Measurements from ENCODE around the gene PBX1. TPM values are rescaled to one million over a fixed set of nuclear protein-coding genes. Genes with fewer than 3 reads are reported as not detected.

PBX1 gene
- total and polyA plus RNA-seq, 2 experiments from 2014 or later = 40.0 to 104 TPM

DNA sequence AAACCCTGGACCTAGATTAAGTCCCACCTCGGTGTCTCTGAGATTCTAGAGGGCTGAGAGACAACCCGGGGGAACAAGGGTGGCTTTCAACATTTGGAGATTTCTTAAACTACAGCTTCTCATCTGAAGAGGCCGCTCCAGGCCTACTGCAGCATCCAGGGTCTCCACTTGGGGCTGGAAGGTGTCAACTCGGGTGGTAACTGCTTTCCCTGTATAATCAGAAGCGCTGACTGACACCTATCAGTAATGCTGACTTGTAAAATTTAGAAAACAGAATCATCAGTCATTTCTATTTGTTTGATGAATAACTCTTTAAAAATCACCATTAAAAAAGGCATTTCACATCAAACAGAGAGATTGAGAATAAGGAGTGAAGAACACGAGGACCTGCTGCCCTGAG is 226.0 kb downstream of the PBX1 start:
- Mint-ChIP-seq H3K4me1 (peaks cover 71% of the 10 kb centered on the region), H3K27ac (no peak overlapping the region), H3K36me3 (ENCODE audit: low read depth) (0 out of 3 replicates have a peak, but pooled peaks cover 5% of the 10 kb centered on the region), H3K4me3 (no peak overlapping the region), H3K27me3 (ENCODE audit: insufficient read depth, low read depth, poor library complexity) (peaks cover 10% of the 10 kb centered on the region), H3K9me3 (no peaks in the 10 kb centered on the region)
- Histone ChIP-seq H3F3A (replicated peaks; ENCODE audit: low read depth) (no peaks in the 10 kb centered on the region), H3K9me2 (ENCODE audit: insufficient read depth) (no peaks in the 10 kb centered on the region; the same call in 1 of the 2 replicates), H3K4me2 (no peak overlapping the region), H3K27me3 (ENCODE audit: insufficient read depth) (no peaks in the 10 kb centered on the region), H3K79me2 (replicated peaks; ENCODE audit: insufficient read depth) (peaks cover 76% of the 10 kb centered on the region), H3K4me1 (ENCODE audit: insufficient read depth) (peaks cover 38% of the 10 kb centered on the region), H3K36me3 (ENCODE audit: insufficient read depth) (no peaks in the 10 kb centered on the region), H3K4me3 (no peak overlapping the region), H3K27ac (ENCODE audit: low read depth) (no peak overlapping the region), H4K20me1 (replicated peaks; ENCODE audit: insufficient read depth) (no peaks in the 10 kb centered on the region), H2AFZ (no peak overlapping the region)
- no peak for DNase-seq (ENCODE audit: low spot score)
- ATAC-seq = no peak
- TF ChIP-seq CREB1 (CRISPR knock-in tag; IDR thresholded peaks at IDR 0.05; ENCODE audit: low read depth) = no peak
- no peak for TF ChIP-seq STAT1 (IDR thresholded peaks at IDR 0.05; ENCODE audit: unreplicated experiment)
- TF ChIP-seq POLR2AphosphoS5 (IDR thresholded peaks at IDR 0.05; ENCODE audit: low read depth) = no peak
- TF ChIP-seq, protein P1, sequence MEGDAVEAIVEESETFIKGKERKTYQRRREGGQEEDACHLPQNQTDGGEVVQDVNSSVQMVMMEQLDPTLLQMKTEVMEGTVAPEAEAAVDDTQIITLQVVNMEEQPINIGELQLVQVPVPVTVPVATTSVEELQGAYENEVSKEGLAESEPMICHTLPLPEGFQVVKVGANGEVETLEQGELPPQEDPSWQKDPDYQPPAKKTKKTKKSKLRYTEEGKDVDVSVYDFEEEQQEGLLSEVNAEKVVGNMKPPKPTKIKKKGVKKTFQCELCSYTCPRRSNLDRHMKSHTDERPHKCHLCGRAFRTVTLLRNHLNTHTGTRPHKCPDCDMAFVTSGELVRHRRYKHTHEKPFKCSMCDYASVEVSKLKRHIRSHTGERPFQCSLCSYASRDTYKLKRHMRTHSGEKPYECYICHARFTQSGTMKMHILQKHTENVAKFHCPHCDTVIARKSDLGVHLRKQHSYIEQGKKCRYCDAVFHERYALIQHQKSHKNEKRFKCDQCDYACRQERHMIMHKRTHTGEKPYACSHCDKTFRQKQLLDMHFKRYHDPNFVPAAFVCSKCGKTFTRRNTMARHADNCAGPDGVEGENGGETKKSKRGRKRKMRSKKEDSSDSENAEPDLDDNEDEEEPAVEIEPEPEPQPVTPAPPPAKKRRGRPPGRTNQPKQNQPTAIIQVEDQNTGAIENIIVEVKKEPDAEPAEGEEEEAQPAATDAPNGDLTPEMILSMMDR (conservative IDR thresholded peaks at IDR 0.05; ENCODE audit: low read depth in 2 of 2) = no peak
- TF ChIP-seq, protein P2, sequence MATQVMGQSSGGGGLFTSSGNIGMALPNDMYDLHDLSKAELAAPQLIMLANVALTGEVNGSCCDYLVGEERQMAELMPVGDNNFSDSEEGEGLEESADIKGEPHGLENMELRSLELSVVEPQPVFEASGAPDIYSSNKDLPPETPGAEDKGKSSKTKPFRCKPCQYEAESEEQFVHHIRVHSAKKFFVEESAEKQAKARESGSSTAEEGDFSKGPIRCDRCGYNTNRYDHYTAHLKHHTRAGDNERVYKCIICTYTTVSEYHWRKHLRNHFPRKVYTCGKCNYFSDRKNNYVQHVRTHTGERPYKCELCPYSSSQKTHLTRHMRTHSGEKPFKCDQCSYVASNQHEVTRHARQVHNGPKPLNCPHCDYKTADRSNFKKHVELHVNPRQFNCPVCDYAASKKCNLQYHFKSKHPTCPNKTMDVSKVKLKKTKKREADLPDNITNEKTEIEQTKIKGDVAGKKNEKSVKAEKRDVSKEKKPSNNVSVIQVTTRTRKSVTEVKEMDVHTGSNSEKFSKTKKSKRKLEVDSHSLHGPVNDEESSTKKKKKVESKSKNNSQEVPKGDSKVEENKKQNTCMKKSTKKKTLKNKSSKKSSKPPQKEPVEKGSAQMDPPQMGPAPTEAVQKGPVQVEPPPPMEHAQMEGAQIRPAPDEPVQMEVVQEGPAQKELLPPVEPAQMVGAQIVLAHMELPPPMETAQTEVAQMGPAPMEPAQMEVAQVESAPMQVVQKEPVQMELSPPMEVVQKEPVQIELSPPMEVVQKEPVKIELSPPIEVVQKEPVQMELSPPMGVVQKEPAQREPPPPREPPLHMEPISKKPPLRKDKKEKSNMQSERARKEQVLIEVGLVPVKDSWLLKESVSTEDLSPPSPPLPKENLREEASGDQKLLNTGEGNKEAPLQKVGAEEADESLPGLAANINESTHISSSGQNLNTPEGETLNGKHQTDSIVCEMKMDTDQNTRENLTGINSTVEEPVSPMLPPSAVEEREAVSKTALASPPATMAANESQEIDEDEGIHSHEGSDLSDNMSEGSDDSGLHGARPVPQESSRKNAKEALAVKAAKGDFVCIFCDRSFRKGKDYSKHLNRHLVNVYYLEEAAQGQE (IDR thresholded peaks at IDR 0.05; ENCODE audit: unreplicated experiment) = no peak

DNA sequence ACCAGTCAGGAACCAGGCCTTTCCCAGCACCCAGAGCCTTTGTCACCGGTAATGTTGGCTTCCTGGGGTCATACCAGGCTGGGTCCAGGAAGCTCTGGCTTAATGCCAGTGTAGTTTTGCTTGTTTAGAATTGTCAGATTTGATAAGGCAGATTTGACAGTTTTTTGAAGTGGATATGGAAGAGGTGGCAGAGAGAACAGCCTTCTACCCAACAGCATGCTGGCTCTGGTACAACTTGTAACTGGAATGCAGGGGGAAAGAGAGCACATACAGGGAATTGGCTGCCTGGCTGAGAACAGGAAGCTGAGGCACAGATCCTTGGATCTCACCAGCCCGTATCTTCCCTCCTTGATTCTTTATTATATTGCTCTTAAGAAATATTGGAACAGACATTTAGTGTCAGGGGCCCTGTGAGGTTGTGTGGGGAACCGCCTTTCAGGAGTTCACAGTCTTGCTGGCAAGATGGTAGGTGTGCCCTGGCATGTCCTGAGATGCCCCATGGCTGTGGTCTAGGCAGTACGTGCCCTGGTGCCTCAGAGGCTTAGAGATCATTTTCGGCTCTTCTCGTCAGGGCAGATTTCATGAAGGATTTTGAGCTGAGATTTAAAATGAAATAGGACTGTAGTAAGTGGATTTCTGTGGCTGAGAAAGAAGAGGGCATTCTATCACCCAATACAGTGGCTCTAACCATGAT is 227.0 kb downstream of the PBX1 start:
- peak overlapping the region; percentile 34 for H3K27ac Mint-ChIP-seq
- TF ChIP-seq, protein P3, sequence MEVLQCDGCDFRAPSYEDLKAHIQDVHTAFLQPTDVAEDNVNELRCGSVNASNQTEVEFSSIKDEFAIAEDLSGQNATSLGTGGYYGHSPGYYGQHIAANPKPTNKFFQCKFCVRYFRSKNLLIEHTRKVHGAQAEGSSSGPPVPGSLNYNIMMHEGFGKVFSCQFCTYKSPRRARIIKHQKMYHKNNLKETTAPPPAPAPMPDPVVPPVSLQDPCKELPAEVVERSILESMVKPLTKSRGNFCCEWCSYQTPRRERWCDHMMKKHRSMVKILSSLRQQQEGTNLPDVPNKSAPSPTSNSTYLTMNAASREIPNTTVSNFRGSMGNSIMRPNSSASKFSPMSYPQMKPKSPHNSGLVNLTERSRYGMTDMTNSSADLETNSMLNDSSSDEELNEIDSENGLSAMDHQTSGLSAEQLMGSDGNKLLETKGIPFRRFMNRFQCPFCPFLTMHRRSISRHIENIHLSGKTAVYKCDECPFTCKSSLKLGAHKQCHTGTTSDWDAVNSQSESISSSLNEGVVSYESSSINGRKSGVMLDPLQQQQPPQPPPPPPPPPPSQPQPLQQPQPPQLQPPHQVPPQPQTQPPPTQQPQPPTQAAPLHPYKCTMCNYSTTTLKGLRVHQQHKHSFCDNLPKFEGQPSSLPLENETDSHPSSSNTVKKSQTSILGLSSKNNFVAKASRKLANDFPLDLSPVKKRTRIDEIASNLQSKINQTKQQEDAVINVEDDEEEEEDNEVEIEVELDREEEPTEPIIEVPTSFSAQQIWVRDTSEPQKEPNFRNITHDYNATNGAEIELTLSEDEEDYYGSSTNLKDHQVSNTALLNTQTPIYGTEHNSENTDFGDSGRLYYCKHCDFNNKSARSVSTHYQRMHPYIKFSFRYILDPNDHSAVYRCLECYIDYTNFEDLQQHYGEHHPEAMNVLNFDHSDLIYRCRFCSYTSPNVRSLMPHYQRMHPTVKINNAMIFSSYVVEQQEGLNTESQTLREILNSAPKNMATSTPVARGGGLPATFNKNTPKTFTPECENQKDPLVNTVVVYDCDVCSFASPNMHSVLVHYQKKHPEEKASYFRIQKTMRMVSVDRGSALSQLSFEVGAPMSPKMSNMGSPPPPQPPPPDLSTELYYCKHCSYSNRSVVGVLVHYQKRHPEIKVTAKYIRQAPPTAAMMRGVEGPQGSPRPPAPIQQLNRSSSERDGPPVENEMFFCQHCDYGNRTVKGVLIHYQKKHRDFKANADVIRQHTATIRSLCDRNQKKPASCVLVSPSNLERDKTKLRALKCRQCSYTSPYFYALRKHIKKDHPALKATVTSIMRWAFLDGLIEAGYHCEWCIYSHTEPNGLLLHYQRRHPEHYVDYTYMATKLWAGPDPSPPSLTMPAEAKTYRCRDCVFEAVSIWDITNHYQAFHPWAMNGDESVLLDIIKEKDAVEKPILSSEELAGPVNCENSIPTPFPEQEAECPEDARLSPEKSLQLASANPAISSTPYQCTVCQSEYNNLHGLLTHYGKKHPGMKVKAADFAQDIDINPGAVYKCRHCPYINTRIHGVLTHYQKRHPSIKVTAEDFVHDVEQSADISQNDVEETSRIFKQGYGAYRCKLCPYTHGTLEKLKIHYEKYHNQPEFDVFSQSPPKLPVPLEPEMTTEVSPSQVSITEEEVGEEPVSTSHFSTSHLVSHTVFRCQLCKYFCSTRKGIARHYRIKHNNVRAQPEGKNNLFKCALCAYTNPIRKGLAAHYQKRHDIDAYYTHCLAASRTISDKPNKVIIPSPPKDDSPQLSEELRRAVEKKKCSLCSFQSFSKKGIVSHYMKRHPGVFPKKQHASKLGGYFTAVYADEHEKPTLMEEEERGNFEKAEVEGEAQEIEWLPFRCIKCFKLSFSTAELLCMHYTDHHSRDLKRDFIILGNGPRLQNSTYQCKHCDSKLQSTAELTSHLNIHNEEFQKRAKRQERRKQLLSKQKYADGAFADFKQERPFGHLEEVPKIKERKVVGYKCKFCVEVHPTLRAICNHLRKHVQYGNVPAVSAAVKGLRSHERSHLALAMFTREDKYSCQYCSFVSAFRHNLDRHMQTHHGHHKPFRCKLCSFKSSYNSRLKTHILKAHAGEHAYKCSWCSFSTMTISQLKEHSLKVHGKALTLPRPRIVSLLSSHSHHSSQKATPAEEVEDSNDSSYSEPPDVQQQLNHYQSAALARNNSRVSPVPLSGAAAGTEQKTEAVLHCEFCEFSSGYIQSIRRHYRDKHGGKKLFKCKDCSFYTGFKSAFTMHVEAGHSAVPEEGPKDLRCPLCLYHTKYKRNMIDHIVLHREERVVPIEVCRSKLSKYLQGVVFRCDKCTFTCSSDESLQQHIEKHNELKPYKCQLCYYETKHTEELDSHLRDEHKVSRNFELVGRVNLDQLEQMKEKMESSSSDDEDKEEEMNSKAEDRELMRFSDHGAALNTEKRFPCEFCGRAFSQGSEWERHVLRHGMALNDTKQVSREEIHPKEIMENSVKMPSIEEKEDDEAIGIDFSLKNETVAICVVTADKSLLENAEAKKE (CRISPR knock-in tag; IDR thresholded peaks at IDR 0.05) = no peak

More for the DNA sequence above, 227.0 kb downstream of the PBX1 start:
- ATAC-seq = no peak
- H3K36me3 Mint-ChIP-seq (ENCODE audit: low read depth) = 0 out of 3 replicates have a peak, but pooled peaks cover 5% of the 10 kb centered on the region
- Histone ChIP-seq H3K27ac (ENCODE audit: low read depth) (no peak overlapping the region), H3F3A (replicated peaks; ENCODE audit: low read depth) (no peaks in the 10 kb centered on the region), H3K36me3 (ENCODE audit: insufficient read depth) (no peaks in the 10 kb centered on the region), H3K79me2 (replicated peaks; ENCODE audit: insufficient read depth) (peaks cover 79% of the 10 kb centered on the region), H2AFZ (no peak overlapping the region), H3K4me1 (ENCODE audit: insufficient read depth) (peaks cover 34% of the 10 kb centered on the region), H3K27me3 (ENCODE audit: insufficient read depth) (no peaks in the 10 kb centered on the region), H3K4me2 (no peak overlapping the region), H3K4me3 (no peak overlapping the region), H4K20me1 (replicated peaks; ENCODE audit: insufficient read depth) (no peaks in the 10 kb centered on the region), H3K9me2 (ENCODE audit: insufficient read depth) (no peaks in the 10 kb centered on the region; the same call in 1 of the 2 replicates)
- peaks cover 66% of the 10 kb centered on the region for H3K4me1 Mint-ChIP-seq
- no peak overlapping the region for H3K4me3 Mint-ChIP-seq
- no peaks in the 10 kb centered on the region for H3K9me3 Mint-ChIP-seq
- H3K27me3 Mint-ChIP-seq (ENCODE audit: insufficient read depth, low read depth, poor library complexity) = peaks cover 10% of the 10 kb centered on the region
- DNase-seq (ENCODE audit: low spot score) = no peak

All from GM23338 (cell line).